ENCODE measurements around the gene NACC2.

NACC2 gene

DNA sequence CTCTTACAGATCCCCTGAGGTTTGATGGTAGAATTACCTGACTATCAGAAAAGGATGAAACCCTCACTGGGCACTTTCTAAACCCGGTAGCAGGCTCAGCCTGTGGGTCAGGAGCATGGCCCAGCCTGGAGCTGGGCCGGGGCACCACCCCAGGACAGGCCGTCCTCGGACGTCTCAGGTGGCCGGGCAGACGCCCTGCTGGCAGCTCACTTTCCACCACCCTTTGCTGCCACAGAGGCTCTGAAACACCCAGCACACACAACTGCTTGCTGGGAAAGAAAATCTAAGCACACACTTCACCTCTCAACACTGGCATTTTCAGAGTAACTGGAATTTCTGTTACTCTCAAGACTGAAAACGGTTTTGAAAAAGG, 138.3 kb downstream of the NACC2 start:
- DNase-seq (ENCODE audit: low spot score): no peak

Data from kidney tubule cell (primary cell).